OCI-LY7 (cell line): ENCODE data around the gene ZIK1.

Experiments used
- CTCF ChIP-seq: fragments of 200-600 bp; sonication (generic); conservative IDR thresholded peaks from 2 replicates; pipeline ENCODE4 v1.5.1; 2014; ENCODE audit warnings: mild to moderate bottlenecking, antibody characterized with exemption, low read length, moderate library complexity, mixed read lengths
- EZH2phosphoT487 ChIP-seq: fragments of 200-600 bp; sonication (generic); IDR thresholded peaks from 2 replicates; pipeline ENCODE4 v1.6.1; 2018; ENCODE audit warnings: low read depth, borderline replicate concordance, mild to moderate bottlenecking, mixed run types, antibody characterized with exemption, low read length, moderate library complexity, mixed read lengths

- TF ChIP-seq CTCF (no peak), EZH2phosphoT487 (no peak)
Observed at GRCh38 chr19:57583521-57584416, at the start of gene ZIK1.
